WERI-Rb-1 (cell line): ENCODE measurements around the gene OPA3.

Experiments
- DNase-seq: peaks from one replicate; pipeline ENCODE4 v3.0.0-alpha.2; 2020
- H3K27ac ChIP-seq: fragments of 250-450 bp; sonication (Bioruptor Pico); 2 replicates; pipeline ENCODE4 v1.5.1; 2020; ENCODE audit warnings: mild to moderate bottlenecking, moderate library complexity
- H3K27me3 ChIP-seq: fragments of 250-450 bp; sonication (Bioruptor Pico); 2 replicates; pipeline ENCODE4 v1.5.1; 2021; ENCODE audit warnings: mild to moderate bottlenecking, low read depth, moderate library complexity; ENCODE audit not compliant: insufficient read depth, severe bottlenecking
- H3K36me3 ChIP-seq: fragments of 250-450 bp; sonication (Bioruptor Pico); 2 replicates; pipeline ENCODE4 v1.5.1; 2020; ENCODE audit warnings: mild to moderate bottlenecking, moderate library complexity
- H3K4me3 ChIP-seq: 2 replicates; pipeline ENCODE4 v1.5.1; 2011; ENCODE audit warnings: low read depth, mild to moderate bottlenecking, control low read depth, low read length
- H3K9me3 ChIP-seq: fragments of 250-450 bp; sonication (Bioruptor Pico); 2 replicates; pipeline ENCODE4 v1.5.1; 2021; ENCODE audit warnings: mild to moderate bottlenecking, moderate library complexity; ENCODE audit not compliant: severe bottlenecking
- TF ChIP-seq, protein P1 (sequence below): IDR thresholded peaks from 2 replicates; pipeline ENCODE4 v1.5.1; 2011; ENCODE audit warnings: low read depth, mild to moderate bottlenecking, control low read depth, inconsistent platforms, low read length

The OPA3 gene

DNA sequence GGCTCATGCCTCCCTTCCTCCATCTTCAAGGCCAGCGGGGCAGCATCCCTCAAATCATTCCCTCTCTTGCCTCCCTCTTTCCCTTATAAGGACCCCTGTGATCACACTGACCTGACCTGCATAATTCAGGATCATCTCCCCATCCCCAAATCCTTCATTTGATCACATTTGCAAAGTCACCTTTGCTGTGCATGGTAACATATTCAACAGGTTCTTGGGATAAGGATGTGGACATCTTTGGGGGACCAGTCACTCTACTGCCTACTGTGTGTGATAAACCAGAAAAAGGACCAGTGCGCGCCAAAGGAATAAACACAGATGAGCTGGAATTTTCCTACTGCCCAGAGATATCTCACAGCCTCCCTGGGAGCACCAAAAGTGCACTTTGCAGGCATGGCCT, 7.9 kb downstream of the OPA3 start:
- Histone ChIP-seq H3K9me3 (no peaks in the 10 kb centered on the region), H3K27me3 (no peaks in the 10 kb centered on the region), H3K27ac (peak overlapping the region; percentile 43), H3K4me3 (no peak overlapping the region), H3K36me3 (no peaks in the 10 kb centered on the region; the same call in none of the 2 replicates)
- DNase-seq: no peak
- TF ChIP-seq, protein P1, sequence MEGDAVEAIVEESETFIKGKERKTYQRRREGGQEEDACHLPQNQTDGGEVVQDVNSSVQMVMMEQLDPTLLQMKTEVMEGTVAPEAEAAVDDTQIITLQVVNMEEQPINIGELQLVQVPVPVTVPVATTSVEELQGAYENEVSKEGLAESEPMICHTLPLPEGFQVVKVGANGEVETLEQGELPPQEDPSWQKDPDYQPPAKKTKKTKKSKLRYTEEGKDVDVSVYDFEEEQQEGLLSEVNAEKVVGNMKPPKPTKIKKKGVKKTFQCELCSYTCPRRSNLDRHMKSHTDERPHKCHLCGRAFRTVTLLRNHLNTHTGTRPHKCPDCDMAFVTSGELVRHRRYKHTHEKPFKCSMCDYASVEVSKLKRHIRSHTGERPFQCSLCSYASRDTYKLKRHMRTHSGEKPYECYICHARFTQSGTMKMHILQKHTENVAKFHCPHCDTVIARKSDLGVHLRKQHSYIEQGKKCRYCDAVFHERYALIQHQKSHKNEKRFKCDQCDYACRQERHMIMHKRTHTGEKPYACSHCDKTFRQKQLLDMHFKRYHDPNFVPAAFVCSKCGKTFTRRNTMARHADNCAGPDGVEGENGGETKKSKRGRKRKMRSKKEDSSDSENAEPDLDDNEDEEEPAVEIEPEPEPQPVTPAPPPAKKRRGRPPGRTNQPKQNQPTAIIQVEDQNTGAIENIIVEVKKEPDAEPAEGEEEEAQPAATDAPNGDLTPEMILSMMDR: no peak

DNA sequence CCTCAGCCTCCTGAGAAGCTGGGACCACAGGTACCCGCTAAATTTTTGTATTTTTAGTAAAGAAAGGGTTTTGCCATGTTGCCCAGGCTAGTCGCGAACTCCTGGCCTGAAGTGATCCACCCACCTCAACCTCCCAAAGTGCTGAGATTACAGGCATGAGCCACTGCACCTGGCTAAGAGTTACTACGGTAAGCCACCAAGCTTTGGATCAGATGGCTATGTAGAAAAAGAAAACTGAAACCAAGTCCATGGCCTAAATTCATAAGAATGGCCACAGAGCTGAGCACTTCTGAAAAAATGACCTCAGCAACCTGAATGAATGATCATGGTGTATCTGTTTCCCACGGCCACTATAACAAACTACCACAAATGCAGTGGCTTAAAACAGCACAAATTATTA, 9.4 kb downstream of the OPA3 start:
- Histone ChIP-seq H3K9me3 (no peaks in the 10 kb centered on the region), H3K36me3 (no peaks in the 10 kb centered on the region; the same call in none of the 2 replicates), H3K27me3 (no peaks in the 10 kb centered on the region), H3K27ac (no peak overlapping the region), H3K4me3 (no peak overlapping the region)
- no peak for DNase-seq
- TF ChIP-seq, protein P1: no peak

- Histone ChIP-seq H3K27me3 (no peaks in the 10 kb centered on the region), H3K27ac (no peak overlapping the region), H3K4me3 (no peak overlapping the region), H3K36me3 (no peaks in the 10 kb centered on the region; the same call in none of the 2 replicates), H3K9me3 (no peaks in the 10 kb centered on the region)
- TF ChIP-seq, protein P1: no peak
- no peak for DNase-seq
These were observed 10.1 kb downstream of the OPA3 start for GRCh38 chr19:45574526-45574925.

DNA sequence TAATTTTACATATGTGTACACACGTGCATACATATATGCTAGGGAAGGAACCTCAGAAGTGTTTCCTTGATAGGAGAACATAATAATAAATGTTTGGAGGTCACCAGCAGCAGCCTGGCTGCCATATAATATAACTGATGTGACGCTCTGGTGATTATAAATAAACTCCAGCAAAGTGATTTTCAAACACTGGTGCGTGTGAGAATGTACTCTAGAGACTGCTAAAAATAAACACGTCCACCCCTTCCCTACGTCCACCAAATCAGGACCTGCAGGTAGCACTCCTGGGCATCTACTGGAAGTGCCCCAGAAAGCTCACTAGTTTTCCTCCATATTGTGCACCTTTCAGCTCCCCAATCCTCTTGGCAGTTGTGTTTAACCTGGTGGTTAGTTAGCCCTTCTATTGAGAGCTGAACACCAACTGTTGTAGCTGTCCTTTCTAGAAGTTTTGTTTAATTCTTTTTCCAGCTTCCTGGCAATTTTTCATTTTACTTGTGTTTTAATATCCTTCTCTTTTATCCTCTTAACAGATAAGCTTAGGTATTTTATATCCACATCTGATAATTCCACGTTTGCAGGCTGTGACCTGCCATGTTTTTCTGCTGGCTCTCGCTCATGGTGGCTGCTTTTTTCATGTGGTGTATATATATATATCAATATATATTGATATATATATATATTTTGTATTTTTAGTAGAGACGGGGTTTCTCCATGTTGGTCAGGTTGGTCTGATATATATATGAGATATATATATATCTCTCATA, 13.0 kb downstream of the OPA3 start:
- TF ChIP-seq, protein P1: no peak
- H3K36me3 ChIP-seq: no peaks in the 10 kb centered on the region; the same call in none of the 2 replicates
- H3K4me3 ChIP-seq: no peak overlapping the region
- no peak overlapping the region for H3K27ac ChIP-seq
- no peaks in the 10 kb centered on the region for H3K27me3 ChIP-seq
- no peak for DNase-seq
- H3K9me3 ChIP-seq: no peaks in the 10 kb centered on the region

DNA sequence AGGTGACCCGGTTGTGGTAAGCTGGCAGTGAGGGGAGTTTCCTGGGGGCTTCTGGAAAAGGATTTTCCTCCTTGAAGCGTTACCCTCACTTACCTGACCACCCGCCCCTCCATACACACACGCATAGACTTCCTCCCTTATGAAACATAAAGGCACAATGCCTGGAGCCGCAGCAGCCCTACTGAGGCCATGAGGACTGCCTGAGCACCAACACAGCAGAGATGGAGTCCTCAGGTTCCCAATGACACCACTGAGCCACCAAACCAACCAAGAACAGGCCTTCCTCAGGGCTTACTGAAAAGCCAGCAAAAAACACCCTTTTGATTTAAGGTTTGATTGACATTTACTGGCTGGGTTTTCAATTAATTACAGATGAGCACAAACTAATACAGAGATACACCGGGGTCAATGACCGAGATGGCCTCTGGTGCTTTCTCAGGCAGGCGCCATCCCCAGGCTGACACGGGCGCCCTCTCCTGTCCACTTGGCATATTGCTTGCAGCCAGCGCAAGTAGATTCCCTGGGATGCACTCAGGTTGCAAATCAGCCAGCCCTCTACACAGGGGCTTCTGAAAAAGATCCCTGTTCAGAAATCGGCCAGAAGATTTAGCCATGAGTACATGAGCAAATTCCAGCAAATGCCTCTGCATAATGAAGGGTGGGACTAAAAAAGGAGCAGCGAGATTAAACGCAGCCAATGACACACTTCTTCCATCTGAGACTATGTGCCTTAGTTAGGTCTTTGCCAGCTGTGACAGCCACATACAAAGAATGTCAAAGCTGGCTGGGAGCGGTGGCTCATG, 14.8 kb downstream of the OPA3 start:
- TF ChIP-seq, protein P1: peak; percentile 85
- DNase-seq: peak; percentile 73
- H3K36me3 ChIP-seq: no peaks in the 10 kb centered on the region; the same call in none of the 2 replicates
- H3K9me3 ChIP-seq: no peaks in the 10 kb centered on the region
- no peak overlapping the region for H3K27ac ChIP-seq
- no peak overlapping the region for H3K4me3 ChIP-seq
- H3K27me3 ChIP-seq: no peaks in the 10 kb centered on the region
